Psoas muscle (tissue), 8 donors: ENCODE data around the gene FBXL20. TPM values are rescaled to one million over a fixed set of nuclear protein-coding genes. Genes with fewer than 3 reads are reported as not detected.

ENCODE experiments used
- ATAC-seq, 4 donors: fragments of 200-7000 bp; cut with Tn5 transposase; one replicate each; pipeline ENCODE4 v1.9.1; 2020; ENCODE audit warnings: moderate library complexity in 3 of 4, mild to moderate bottlenecking in 2 of 4
- DNase-seq, 2 donors: peaks; one replicate each; pipeline ENCODE4 v3.0.0-alpha.2; 2020
- H3K27ac ChIP-seq: fragments of 200-600 bp; one replicate; pipeline ENCODE4 v1.8.0; 2022
- H3K27me3 ChIP-seq, 3 donors: fragments of 200-600 bp in 1 of 3; one replicate each; pipeline versions ENCODE4 v1.6.1 to v1.8.0; 2013 to 2022; ENCODE audit warnings: low read length in 2 of 3, mild to moderate bottlenecking in 2 of 3, moderate library complexity in 1 of 3; ENCODE audit not compliant: insufficient read depth in 3 of 3
- H3K36me3 ChIP-seq, 2 donors: fragments of 200-600 bp in 1 of 2; one replicate each; pipeline versions ENCODE4 v1.6.1 to v1.8.0; 2013 to 2022; ENCODE audit warnings: low read depth in 1 of 2, mild to moderate bottlenecking in 1 of 2, moderate library complexity in 1 of 2; ENCODE audit not compliant: insufficient read depth in 1 of 2
- H3K4me1 ChIP-seq: fragments of 200-600 bp; one replicate; pipeline ENCODE4 v1.8.0; 2022
- H3K4me3 ChIP-seq: fragments of 200-600 bp; one replicate; pipeline ENCODE4 v1.8.0; 2022; ENCODE audit warnings: mild to moderate bottlenecking
- H3K9me3 ChIP-seq: fragments of 200-600 bp; one replicate; pipeline ENCODE4 v1.8.0; 2022
- CTCF ChIP-seq: fragments of 200-600 bp; IDR thresholded peaks from one replicate; pipeline ENCODE4 v1.8.0; 2022; ENCODE audit warnings: antibody characterized with exemption
- WGBS, 3 donors: extraction: QIAGEN DNeasy Blood & Tissue Kit; methylation state at CpG; one replicate each; pipeline versions ENCODE4 v1.1.6 to v1.1.7; 2013; 5-methylcytosine and 5-hydroxymethylcytosine counted together
- intact Hi-C, 2 donors: fragments of 100-400 bp; cut with DNase I; formaldehyde crosslinking; loops; one replicate each; pipeline versions ENCODE4 v1.11.0 to v1.14.2; 2022
- polyA plus RNA-seq, 3 donors: library from polyadenylated mRNA; stranded (reverse); fragments of 200-250 nt; gene quantifications; one replicate each; pipeline ENCODE4 v1.2.3, GENCODE V29; 2013
- total RNA-seq, 4 donors: library from RNA; stranded (reverse); fragmentation: NEBNext Ultra II Directional in 2 of 4; extraction: Animal tissue kit (Norgen Biotek cat#: 25700) in 2 of 4; gene quantifications; one replicate each; pipeline versions ENCODE4 v1.2.1 to v1.2.4, GENCODE V29; 2021 to 2023
- donor health status: healthy with polysubstance abuse.
- donor health status: DM: no; HTN: no; CAD: no; lungs with moderate emphysema.
- donor health status: Bipolar disorder and iron deficiency.
- donor health status: healthy.
- donor health status: DM: yes; HTN: yes; CAD: no.
- donor health status: DM: no; HTN: no; CAD: no.
- donor health status: DM: no; HTN: no; CAD: no.
- donor health status: DM: yes; HTN: yes; CAD: no.

The FBXL20 gene
- total and polyA plus RNA-seq, 7 donors, result 0.89 to 8.7 (median 8.0) TPM

GRCh38 chr17:39208136-39208535 is 193.3 kb downstream of the FBXL20 start:
- DNase-seq, result no peak
- peaks cover 11 to 22% of the 10 kb centered on the region in 2 donors for H3K36me3 ChIP-seq
- H3K4me3 ChIP-seq, result no peak overlapping the region
- no peaks in the 10 kb centered on the region for H3K9me3 ChIP-seq
- H3K4me1 ChIP-seq, result peaks cover 21% of the 10 kb centered on the region
- no peaks in the 10 kb centered on the region for H3K27me3 ChIP-seq
- intact Hi-C loops, result loop anchor here (1.0 to 5.0 kb wide), 2 partner anchors 34 to 36 kb away; no protein-coding TSS in a partner anchor
- no peak for TF ChIP-seq CTCF
- no peak for ATAC-seq
- WGBS, 3 donors, result 63 to 70% (median 63%) methylated on average over 7 of the region's 7 CpGs
- H3K27ac ChIP-seq, result peak overlapping the region; percentile 80

- no peak overlapping the region for H3K4me3 ChIP-seq
- no peak overlapping the region for H3K27ac ChIP-seq
- 74 to 80% (median 77%) methylated on average over 3 of the region's 3 CpGs for WGBS, 3 donors
- H3K36me3 ChIP-seq, result peaks cover 14 to 46% of the 10 kb centered on the region in 2 donors
- TF ChIP-seq CTCF, result no peak
- no peaks in the 10 kb centered on the region for H3K27me3 ChIP-seq
- H3K9me3 ChIP-seq, result no peaks in the 10 kb centered on the region
- intact Hi-C loops, result loop anchor here in 1 of 2 donors (5.0 kb wide), 1 partner anchor 37 kb away; no protein-coding TSS in a partner anchor
- DNase-seq (no peak), ATAC-seq (no peak)
- H3K4me1 ChIP-seq, result peaks cover 37% of the 10 kb centered on the region
Observed at GRCh38 chr17:39205112-39205526, 196.3 kb downstream of the FBXL20 start.

GRCh38 chr17:39204245-39204644 is 197.2 kb downstream of the FBXL20 start:
- Histone ChIP-seq H3K36me3 (peaks cover 14 to 46% of the 10 kb centered on the region in 2 donors), H3K4me1 (peaks cover 28% of the 10 kb centered on the region), H3K9me3 (no peaks in the 10 kb centered on the region), H3K27ac (no peak overlapping the region), H3K4me3 (no peak overlapping the region), H3K27me3 (no peaks in the 10 kb centered on the region)
- intact Hi-C loops, result no loop called here
- ATAC-seq (no peak), DNase-seq (no peak)
- TF ChIP-seq CTCF, result no peak
- 79 to 92% (median 84%) methylated on average over 8 of the region's 8 CpGs for WGBS, 3 donors

Other genes with a start within 250 kb of the FBXL20 start
- gene PLXDC1, start 250.0 kb downstream of the FBXL20 start, total RNA-seq, result 1 to 10 TPM; 2.3 to 9.2 (median 2.7) TPM
- 1 to 10 TPM; 2.7 to 3.9 (median 3.3) TPM for gene PLXDC1, start 250.0 kb downstream of the FBXL20 start, polyA plus RNA-seq
- gene ARL5C, start 235.5 kb downstream of the FBXL20 start, total RNA-seq, result 1 to 10 TPM in 1 of 4 donors, under 1 TPM in 2, not detected in 1; 0.15 to 1.0 (median 0.15) TPM
- not detected for gene ARL5C, start 235.5 kb downstream of the FBXL20 start, polyA plus RNA-seq
- 100 to 1,000 TPM; 209 to 274 (median 226) TPM for gene CACNB1, start 204.0 kb downstream of the FBXL20 start, total RNA-seq
- gene CACNB1, start 204.0 kb downstream of the FBXL20 start, polyA plus RNA-seq, result 100 to 1,000 TPM in 2 of 3 donors, 10 to 100 TPM in 1; 88.2 to 196 (median 149) TPM
- gene RPL19, start 201.3 kb downstream of the FBXL20 start, total RNA-seq, result 1,000 to 10,000 TPM; 1,146 to 1,520 (median 1,371) TPM
- gene RPL19, start 201.3 kb downstream of the FBXL20 start, polyA plus RNA-seq, result 1,000 to 10,000 TPM; 2,244 to 3,039 (median 2,565) TPM
- 1 to 10 TPM in 1 of 4 donors, under 1 TPM in 2, not detected in 1; 0.07 to 1.2 (median 0.38) TPM for gene STAC2, start 175.7 kb downstream of the FBXL20 start, total RNA-seq
- gene STAC2, start 175.7 kb downstream of the FBXL20 start, polyA plus RNA-seq, result under 1 TPM; 0.13 to 0.35 (median 0.29) TPM
- gene MED1, start 49.6 kb upstream of the FBXL20 start, total RNA-seq, result 10 to 100 TPM; 18.2 to 28.5 (median 25.9) TPM
- 10 to 100 TPM in 2 of 3 donors, 1 to 10 TPM in 1; 6.2 to 19.2 (median 12.0) TPM for gene MED1, start 49.6 kb upstream of the FBXL20 start, polyA plus RNA-seq
- 10 to 100 TPM; 17.8 to 25.3 (median 21.7) TPM for gene CDK12, start 59.9 kb upstream of the FBXL20 start, total RNA-seq
- gene CDK12, start 59.9 kb upstream of the FBXL20 start, polyA plus RNA-seq, result 10 to 100 TPM in 1 of 3 donors, 1 to 10 TPM in 2; 3.5 to 13.8 (median 6.1) TPM
- gene NEUROD2, start 206.3 kb upstream of the FBXL20 start, total RNA-seq, result not detected
- gene NEUROD2, start 206.3 kb upstream of the FBXL20 start, polyA plus RNA-seq, result under 1 TPM in 1 of 3 donors, not detected in 2; 0.01 TPM
- under 1 TPM in 3 of 4 donors, not detected in 1; 0.21 to 0.42 (median 0.23) TPM for gene PPP1R1B, start 225.3 kb upstream of the FBXL20 start, total RNA-seq
- 1 to 10 TPM in 1 of 3 donors, under 1 TPM in 2; 0.10 to 1.6 (median 0.35) TPM for gene PPP1R1B, start 225.3 kb upstream of the FBXL20 start, polyA plus RNA-seq
- 10 to 100 TPM; 22.5 to 32.6 (median 26.1) TPM for gene STARD3, start 235.5 kb upstream of the FBXL20 start, total RNA-seq
- gene STARD3, start 235.5 kb upstream of the FBXL20 start, polyA plus RNA-seq, result 10 to 100 TPM; 33.0 to 62.8 (median 47.9) TPM